GM19035 (cell line): ENCODE measurements around the gene ACSM3.
A peak's percentile ranks its signal among the peaks of the same experiment; 100 is the strongest.
"Not testable (repeated sequence)": the region's sequence is repeated elsewhere in the genome, so short reads cannot be mapped to it uniquely, and the experiment has no call there.

Experiments
- ATAC-seq: cut with Tn5 transposase; IDR thresholded peaks from one replicate; pipeline ENCODE4 v1.9.1; 2021; ENCODE audit not compliant: unreplicated experiment

The ACSM3 gene, protein sequence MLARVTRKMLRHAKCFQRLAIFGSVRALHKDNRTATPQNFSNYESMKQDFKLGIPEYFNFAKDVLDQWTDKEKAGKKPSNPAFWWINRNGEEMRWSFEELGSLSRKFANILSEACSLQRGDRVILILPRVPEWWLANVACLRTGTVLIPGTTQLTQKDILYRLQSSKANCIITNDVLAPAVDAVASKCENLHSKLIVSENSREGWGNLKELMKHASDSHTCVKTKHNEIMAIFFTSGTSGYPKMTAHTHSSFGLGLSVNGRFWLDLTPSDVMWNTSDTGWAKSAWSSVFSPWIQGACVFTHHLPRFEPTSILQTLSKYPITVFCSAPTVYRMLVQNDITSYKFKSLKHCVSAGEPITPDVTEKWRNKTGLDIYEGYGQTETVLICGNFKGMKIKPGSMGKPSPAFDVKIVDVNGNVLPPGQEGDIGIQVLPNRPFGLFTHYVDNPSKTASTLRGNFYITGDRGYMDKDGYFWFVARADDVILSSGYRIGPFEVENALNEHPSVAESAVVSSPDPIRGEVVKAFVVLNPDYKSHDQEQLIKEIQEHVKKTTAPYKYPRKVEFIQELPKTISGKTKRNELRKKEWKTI

DNA sequence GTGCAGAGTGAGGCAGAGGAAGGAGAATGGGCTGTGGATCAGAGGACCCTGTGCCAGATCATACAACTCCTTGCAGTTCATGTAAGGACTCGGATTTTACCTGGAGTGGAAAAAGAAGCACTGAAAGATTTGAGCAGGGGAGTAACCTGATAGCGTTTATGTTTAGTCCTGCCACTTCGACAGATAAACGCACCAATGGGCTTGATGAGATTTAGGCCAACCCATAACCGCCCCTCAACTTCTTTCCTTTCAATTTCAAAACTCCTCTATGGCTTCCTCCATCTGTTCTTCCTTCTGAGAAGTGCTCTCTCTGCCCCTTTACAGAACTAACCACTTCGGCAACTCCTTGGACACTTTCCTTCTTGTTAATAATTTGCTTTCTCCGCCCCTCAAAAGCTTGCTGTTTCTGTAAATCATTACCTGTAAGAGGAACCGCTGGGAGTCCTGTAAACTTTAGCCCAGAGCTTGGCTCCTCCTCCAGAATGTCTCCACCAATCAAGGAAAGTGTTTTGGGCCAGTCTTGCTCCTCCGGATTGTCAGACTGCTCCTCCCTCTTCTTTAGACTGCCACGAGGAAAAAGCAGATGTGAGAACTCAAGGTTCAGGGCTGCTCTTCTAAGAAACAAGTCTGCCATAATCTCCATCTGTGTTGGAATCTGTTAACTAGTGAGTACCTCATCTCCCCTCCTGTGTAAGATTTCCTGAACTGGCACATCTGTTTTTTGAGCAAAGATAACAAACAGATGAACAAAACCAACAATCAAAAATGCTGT is at the start of gene ACSM3:
ACSM3 (plus strand) TSS at position 554 of the 772 bp plus-strand sequence. CDS start 6,021 bp downstream, outside the sequence.
- peak; percentile 98 for ATAC-seq

DNA sequence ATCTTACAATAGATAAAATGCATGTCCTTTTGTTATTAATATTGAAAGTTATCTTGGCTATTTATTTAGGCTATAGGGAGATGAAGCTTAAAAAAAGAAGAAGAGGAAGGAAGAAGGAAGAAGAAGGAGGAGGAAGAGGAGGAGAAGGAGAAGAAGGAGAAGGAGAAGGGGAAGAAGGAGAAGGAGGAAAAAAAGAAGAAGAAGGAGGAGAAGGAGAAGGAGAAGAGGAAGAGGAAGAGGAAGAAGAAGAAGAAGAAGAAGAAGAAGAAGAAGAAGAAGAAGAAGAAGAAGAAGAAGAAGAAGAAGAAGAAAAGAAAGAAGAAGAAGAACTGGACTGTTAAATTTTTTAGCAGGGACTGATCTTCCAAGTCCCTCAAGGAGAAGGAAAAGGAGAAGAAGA is 46.1 kb upstream of the ACSM3 start:
- not testable (repeated sequence) for ATAC-seq

DNA sequence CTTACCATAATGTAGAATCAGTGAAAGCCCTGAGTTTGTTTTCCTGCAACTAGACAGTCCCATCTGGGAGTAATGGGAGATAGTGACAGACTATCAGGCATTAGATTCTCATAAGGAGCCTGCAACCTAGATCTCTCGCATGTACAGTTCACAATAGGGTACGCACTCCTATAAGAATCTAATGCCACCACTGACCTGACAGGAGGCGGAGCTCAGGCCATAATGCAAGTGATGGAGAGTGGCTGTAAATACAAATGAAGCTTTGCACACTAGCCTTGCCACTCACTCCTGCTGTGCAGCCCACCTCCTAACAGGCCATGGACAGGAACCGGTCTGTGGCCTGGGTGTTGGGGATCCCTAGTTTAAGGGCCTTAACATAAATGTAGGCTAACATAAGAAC is 43.6 kb upstream of the ACSM3 start:
- no peak for ATAC-seq

DNA sequence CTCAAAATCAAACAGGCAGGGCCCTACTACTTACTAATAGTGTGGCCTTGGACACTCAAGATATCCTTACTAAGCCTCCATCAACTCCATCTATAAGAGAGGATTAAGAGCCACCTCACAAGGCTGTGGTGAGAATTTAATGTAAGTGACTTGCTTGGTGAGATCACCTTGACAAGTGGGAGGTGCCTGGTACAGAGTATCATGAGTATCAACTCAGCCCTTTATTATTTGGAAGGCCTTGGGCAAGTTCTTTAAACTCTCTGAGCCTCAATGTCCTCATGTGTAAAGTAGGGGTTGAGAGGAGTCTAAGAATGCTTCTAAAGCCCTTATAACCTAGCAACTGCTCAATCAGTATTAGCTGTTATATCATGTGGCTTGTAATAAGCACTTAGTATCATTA is 37.2 kb upstream of the ACSM3 start:
- ATAC-seq: no peak

DNA sequence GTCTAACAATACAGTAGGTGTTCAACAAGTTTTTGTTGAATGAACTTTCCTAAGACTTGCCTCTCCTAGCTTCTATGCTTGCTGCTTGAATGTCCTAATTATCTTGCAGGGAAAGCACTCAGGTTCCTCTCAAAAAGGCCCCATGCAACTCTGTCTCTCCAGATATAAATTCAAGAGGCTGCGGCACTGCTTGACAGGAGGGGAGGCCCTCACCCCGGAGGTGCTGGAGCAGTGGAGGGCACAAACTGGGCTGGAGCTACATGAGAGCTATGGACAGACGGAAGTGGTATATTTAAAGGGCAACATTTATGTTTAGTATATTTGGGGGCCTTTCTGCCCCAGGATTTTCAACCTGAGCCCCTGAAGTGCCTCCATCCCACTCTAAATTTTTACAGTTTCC is 36.6 kb upstream of the ACSM3 start:
- ATAC-seq: no peak

DNA sequence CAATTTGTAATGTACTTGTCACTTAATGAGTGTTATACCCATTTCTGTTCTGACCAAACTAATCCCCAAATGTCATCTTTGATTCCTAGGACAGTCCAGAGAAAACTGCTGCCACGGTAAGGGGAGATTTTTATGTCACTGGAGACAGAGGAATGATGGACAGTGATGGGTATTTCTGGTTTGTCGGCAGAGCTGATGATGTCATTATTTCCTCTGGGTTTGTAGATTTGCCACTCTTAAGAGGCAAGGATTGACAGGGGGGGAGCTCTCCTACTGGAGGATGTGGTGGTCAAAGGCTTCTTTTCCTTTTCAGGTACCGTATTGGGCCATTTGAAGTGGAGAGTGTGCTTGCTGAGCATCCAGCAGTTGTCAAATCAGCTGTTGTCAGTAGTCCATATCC is 34.7 kb upstream of the ACSM3 start:
- no peak for ATAC-seq

DNA sequence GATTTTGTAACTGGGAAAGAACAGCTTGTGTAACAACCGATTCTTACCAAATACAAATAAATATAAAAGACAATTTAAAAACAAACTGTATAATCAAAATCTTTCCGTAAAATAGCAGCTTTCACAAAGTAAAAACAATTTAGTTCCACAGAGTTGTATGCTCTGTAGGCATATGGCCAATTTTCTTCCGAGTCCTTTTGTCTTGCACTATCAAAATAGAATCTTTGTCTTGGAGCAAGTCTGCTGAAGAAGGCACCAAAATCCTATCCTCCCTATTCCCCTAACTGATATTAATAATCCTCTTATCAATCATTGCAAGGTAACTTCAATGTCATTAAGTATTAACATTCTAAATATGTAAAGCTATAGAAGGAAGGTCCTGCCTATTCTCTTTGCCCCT is 29.8 kb upstream of the ACSM3 start:
- no peak for ATAC-seq

DNA sequence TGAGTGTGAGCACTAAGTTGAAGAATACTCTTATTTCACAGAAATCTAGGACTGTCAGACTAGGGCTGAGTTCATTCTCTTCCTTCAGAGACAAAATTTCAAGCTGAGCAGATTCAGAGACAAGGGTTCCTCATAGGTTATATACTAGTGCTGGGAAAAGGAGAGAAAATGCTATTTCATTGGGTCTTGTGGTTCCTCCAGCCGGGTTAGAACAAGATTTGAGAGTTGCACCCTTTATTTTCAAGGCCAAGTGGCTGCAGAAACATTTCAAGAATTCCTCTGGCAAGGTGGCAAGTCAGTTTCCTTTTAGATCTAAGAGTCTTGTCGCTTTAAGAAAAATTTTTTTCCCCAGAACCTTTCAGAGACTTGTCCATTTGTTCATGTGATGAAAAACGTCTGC is 29.0 kb upstream of the ACSM3 start:
- no peak for ATAC-seq

DNA sequence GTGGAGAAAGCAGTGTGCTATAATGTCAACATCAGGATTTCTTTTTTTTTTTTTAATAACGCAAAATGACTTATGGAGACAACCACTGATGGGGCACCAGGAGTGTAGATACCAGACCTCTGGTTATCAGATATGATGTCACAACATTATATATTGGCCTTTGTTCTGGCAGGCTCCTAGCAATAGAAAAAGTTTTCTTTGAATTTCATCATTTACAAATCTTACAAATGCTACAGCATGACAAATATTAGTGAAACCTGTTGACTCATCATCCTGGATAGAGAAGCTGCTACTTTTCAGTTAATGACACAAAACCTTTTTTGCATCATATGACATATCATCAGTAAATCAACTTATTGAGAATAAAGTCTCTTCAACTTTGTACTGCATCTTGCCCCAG is 28.3 kb upstream of the ACSM3 start:
- no peak for ATAC-seq

DNA sequence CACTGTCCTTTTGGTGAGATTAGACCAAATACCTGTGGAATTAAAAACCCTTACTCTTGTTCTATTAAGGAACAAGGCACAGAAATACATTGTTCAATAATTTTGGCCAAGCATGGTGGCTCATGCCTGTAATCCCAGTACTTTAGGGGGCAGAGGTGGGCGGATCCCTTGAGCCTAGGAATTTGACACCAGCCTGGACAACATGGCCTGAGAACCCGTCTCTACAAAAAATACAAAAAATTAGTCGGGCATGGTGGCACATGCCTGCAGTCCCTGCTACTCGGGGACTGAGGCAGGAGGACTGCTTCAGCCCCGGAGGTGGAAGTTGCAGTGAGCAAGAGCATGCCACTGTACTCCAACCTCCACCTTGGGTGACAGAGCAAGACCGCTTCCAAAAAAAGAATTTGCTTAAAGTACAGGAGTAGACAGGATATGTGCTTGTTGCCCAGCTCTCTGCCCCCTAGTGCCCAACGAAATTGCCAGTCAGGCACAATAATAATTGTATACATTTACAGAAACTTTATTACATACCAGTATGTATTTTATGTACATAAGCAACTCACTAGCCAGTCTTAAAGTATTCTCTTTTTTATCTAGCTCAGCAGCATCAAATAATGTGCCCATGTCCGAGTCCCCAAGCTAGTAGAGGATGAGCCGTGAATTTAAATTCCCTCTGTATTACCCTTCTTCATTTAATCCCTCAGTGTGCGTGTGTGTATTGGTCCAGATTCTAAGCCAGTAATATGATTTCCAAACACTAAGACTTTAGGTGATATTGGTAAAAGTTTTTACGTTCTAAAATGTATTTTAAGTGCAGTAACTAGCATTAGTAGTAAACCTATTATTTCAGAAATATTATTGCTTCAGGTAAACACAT is 23.6 kb upstream of the ACSM3 start:
- ATAC-seq: no peak

DNA sequence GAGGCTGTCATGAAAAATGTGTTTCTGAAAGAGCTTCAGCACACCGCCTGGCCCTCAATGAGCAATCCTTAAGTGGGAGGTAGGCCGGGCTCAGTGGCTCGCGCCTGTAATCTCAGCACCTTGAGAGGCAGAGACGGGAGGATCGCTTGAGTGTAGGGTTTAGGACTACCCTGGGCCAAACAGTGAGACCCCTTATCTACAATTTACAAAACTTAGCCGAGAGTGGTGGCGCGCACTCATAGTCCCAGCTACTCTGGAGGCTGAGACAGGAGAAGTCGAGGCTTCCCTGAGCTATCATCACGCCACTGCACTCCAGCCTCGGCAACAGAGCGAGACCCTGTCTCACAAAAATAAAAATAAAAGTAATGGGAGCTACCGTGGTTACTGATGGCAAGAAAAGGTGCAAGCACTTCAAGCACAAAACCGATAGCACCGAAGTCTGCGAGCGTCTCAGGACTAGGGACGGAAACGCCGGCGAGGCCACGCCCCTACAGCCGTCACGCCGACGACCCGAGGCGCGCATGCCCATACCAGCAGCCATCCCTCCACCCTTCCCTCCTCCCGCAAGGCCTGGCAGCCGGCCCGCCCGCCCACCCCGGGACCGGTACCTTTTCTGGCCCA is 22.8 kb upstream of the ACSM3 start:
- peak; percentile 84 for ATAC-seq

DNA sequence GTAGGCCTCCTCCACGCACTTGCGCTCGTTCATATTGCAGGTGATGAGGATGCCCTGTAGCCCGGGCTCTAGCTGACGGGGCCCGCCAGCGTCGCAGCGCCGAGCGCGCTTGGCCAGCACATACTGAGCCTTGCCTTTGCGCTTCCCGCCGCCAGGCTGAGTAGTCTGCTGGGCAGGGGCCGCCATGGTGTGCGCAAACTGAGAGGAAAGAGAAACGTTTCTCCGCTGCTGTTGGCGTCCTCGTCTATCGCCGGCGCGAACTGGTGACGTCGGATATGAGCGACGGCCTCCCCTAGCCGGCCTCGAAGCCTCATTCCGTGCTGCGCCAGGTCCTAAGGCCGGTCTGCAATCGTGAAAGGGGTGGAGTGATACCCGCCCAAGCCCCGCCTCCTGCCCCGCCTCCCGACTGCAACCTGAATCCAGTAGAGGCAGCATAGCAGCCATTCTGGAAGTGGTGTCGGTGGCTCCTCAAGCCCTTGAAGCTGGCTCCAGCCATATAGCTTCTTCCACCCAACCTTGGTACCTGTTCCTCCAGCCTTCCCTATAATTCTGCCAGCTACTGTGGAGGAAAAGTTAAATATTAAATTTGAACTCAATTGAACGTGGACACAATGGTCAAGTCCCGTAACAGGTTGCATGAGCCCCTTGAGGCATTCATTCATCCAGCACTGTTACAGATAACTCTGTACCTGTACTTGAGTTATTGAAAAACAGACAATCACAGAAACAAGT is 22.1 kb upstream of the ACSM3 start, which contains the start of gene THUMPD1:
THUMPD1 (minus strand) TSS at position 265 of the 732 bp plus-strand sequence; CDS start at position 186, 79 bp downstream.
- peak; percentile 87 for ATAC-seq

DNA sequence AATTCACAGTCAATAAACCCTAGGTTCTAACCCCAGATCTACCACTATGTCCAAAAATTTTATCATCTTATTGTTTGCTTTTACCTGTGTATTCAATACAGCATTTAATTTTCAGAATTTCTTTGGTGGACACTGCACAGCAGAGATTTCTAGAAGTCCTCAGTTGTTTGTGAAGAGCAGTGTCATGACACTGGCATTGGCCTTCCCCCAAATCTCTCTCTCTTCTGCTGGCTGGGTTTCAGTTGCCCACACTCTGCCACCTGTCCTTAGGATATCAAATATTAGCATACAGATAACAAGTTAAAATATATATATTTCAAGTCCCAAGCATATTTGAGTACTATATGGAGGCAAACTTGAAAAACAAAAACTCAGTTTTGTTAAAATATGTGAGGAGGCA is 20.2 kb upstream of the ACSM3 start:
- no peak for ATAC-seq

DNA sequence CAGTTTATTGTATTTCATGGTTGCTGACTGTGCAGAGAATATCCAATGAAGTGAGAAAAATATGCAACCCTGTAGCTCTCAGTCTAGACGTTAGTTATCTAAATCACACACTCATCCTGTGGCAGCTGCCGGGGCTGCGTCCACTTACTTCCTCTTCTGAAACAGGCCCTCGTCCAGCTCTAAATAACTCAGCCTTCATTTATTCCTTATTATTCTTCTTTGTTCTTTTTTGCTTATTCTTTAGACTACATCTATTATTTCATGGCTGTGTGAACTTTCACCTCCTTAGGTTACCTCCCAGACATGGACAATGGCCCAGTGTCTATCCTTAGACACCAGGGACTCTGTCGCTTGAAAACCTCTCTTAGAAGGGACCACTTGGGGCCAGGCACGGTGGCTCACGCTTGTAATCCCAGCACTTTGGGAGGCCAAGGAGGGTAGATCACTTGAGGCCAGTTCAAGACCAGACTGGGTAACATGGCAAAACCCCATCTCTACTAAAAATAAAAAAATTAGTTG is 18.8 kb upstream of the ACSM3 start:
- ATAC-seq: no peak

DNA sequence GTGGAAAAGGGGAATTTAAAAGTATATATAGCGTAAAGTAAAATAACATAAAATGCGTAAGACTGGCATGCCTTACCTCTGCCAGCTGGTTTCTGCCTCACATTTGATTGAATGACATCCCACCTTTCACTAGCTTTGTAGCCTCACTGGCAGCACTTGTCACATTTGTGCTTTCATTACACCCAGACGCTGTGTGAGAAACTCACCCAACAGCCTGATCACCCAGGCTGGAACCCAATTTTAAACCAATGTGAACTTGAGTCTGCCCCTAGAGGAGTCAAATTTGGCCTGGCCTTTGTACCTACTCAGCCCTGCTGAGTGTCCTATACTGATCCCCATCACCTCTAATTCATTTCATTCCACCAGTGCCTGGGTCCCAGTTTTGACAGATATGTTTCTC is 17.4 kb upstream of the ACSM3 start:
- no peak for ATAC-seq

DNA sequence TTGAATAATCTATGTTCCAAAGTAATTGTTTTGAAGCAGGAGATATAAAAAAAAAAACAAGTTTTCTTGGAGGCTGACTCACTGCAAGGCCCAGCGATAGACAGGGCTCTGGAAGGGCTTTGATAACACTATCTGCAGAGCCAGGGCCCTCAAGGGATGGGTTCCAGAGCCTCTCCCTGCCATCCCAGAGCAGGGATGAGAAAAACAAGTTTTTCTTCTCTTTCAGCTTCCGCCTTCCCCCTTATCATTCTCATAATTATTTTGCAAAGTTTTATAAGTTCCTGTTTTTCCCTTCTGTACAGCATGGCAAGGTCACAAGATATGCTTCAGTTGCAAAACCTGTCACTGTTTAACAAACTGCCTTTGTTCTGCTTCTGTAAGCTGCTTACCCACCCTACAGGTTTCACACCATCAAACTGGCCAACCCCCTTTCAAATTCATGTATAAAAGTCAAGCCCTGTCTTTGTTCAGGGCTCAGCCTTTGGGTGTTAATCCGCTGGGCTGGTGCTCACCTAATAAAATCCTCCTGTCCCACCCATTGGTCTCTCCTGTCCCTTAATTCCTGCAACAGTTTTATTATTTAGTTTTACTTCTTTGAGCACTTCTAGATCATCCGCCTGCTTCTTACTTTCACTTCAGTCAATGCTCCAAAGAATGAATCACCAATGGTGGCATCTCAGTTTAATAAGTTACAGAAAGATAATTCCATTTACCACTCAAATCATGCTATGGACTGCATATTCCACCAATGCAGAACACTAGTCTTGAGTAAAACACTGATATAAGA is 16.6 kb upstream of the ACSM3 start:
- no peak for ATAC-seq

DNA sequence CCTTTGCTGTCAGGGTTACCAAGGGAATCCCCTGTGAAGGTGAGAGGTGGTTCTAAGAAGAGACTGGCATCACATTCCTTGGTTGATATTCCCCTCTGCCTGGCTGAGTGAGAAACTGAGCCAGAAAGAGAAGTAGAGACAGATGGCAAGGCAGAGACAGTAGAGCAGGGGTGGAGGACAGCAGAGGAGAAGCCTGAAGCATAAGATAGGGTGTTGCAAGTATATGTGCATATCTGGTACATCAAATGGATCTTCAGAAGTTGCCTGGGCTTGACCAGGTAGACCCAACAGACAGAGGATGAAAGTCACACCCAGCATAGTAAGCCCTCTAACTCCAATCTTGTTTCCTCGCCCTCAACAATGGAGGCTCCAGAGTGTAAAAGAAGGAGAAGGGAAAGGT is 14.3 kb upstream of the ACSM3 start:
- no peak for ATAC-seq

DNA sequence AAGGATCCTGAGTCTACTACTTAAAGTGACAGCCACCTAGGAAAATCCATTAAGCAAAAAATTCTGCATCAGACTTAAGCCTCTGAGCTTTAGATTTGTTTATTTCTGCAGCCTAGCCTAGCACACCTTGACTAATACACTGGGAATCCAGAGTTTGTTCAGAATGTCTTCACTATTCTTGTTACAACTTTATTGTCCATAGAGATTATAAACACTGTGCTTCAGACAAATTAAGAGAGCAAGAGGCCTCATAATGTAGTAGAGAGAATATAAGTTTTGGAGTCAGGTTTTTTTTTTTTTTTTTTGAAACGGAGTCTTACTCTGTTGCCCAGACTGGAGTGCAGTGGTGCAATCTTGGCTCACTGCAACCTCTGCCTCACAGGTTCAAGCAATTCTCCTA is 13.3 kb upstream of the ACSM3 start:
- no peak for ATAC-seq

DNA sequence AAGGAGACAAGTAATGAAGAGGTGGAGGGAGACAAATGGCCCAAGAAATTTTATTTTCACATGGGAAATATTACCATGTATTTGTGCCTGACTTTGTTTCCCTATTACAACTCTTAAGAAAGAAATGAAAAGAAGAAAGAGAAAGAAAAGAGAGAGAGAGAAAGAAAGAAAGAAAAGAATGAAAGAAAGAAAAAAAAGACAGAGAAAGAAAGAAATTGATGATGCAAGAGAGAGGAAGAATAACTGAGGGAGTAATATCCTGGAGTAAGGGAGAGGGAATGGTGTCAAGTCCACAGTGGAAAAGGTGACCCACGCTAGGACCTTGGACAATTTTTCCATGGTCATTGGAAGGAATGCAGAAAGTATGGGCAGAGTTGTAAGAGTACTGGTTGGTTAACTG is 10.1 kb upstream of the ACSM3 start:
- no peak for ATAC-seq
